ENCODE results near the gene ERBB2. TPM values are rescaled to one million over a fixed set of nuclear protein-coding genes. Genes with fewer than 3 reads are reported as not detected.
A peak's percentile ranks its signal among the peaks of the same experiment; 100 is the strongest.

Gene ERBB2
- total and polyA plus RNA-seq, 10 of the 15 experiments (the other 5 are each of a cell fraction or from before 2014, with no cell fraction given): 0.39 to 7.0 (median 4.3) TPM

GRCh38 chr17:39754161-39754957, 54.5 kb downstream of the ERBB2 start (continued):
- TF ChIP-seq, protein P1, sequence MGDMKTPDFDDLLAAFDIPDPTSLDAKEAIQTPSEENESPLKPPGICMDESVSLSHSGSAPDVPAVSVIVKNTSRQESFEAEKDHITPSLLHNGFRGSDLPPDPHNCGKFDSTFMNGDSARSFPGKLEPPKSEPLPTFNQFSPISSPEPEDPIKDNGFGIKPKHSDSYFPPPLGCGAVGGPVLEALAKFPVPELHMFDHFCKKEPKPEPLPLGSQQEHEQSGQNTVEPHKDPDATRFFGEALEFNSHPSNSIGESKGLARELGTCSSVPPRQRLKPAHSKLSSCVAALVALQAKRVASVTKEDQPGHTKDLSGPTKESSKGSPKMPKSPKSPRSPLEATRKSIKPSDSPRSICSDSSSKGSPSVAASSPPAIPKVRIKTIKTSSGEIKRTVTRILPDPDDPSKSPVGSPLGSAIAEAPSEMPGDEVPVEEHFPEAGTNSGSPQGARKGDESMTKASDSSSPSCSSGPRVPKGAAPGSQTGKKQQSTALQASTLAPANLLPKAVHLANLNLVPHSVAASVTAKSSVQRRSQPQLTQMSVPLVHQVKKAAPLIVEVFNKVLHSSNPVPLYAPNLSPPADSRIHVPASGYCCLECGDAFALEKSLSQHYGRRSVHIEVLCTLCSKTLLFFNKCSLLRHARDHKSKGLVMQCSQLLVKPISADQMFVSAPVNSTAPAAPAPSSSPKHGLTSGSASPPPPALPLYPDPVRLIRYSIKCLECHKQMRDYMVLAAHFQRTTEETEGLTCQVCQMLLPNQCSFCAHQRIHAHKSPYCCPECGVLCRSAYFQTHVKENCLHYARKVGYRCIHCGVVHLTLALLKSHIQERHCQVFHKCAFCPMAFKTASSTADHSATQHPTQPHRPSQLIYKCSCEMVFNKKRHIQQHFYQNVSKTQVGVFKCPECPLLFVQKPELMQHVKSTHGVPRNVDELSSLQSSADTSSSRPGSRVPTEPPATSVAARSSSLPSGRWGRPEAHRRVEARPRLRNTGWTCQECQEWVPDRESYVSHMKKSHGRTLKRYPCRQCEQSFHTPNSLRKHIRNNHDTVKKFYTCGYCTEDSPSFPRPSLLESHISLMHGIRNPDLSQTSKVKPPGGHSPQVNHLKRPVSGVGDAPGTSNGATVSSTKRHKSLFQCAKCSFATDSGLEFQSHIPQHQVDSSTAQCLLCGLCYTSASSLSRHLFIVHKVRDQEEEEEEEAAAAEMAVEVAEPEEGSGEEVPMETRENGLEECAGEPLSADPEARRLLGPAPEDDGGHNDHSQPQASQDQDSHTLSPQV (IDR thresholded peaks at IDR 0.05): peak; percentile 90
- TF ChIP-seq TCF12 (IDR thresholded peaks at IDR 0.05; ENCODE audit: low read depth, low read length): peak; percentile 81
- TF ChIP-seq NR2F1 (conservative IDR thresholded peaks at IDR 0.05): peak; percentile 97
- TF ChIP-seq NFYB (IDR thresholded peaks at IDR 0.05; ENCODE audit: insufficient read depth, low read depth, low read length): peak; percentile 69; the same call in 1 of the 2 replicates
- peak in 1 of 2 experiments; percentile 56; a peak in 1 of 4 replicates for TF ChIP-seq SRF (IDR thresholded peaks at IDR 0.05; ENCODE audit: low read depth in 2 of 2, low read length in 2 of 2)
- TF ChIP-seq TBL1XR1 (IDR thresholded peaks at IDR 0.05; ENCODE audit: low read depth, low read length): peak; percentile 78
- peak; percentile 96 for TF ChIP-seq GATAD2B (conservative IDR thresholded peaks at IDR 0.05; ENCODE audit: low read depth)
- TF ChIP-seq, protein P2, sequence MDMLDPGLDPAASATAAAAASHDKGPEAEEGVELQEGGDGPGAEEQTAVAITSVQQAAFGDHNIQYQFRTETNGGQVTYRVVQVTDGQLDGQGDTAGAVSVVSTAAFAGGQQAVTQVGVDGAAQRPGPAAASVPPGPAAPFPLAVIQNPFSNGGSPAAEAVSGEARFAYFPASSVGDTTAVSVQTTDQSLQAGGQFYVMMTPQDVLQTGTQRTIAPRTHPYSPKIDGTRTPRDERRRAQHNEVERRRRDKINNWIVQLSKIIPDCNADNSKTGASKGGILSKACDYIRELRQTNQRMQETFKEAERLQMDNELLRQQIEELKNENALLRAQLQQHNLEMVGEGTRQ (IDR thresholded peaks at IDR 0.05; ENCODE audit: borderline replicate concordance, low read depth, low read length): peak; percentile 20
- peak; percentile 22 for TF ChIP-seq SP1 (IDR thresholded peaks at IDR 0.05; ENCODE audit: low read depth, low read length)
- TF ChIP-seq CBX3 (IDR thresholded peaks at IDR 0.05; ENCODE audit: borderline replicate concordance, low read depth): no peak
- peak; percentile 71; the same call in 1 of the 2 replicates for TF ChIP-seq TARDBP (IDR thresholded peaks at IDR 0.05; ENCODE audit: borderline replicate concordance)
